H1 (cell line): ENCODE results near the gene FOSL1. TPM values are rescaled to one million over a fixed set of nuclear protein-coding genes. Genes with fewer than 3 reads are reported as not detected.

Experiments
- CTCF ChIA-PET: fragments of 300-600 bp; sonication (Branson Sonifier 250); formaldehyde crosslinking; loops from one replicate; lab custom pipeline; 2021; ENCODE audit not compliant: partially characterized antibody; lab: Charles Lee
- POLR2A ChIA-PET: fragments of 300-600 bp; sonication (Branson Sonifier 250); formaldehyde crosslinking; loops from one replicate; lab custom pipeline; 2021; ENCODE audit warnings: inconsistent platforms; ENCODE audit not compliant: partially characterized antibody; lab: Charles Lee
- DNase-seq, 2 experiments: peaks; one replicate each; pipeline versions ENCODE4 v3.0.0 to v3.0.0-alpha.2; 2010 to 2022; ENCODE audit warnings: low spot score in 2 of 2, low read depth in 1 of 2, mixed read lengths in 1 of 2
- FAIRE-seq: peaks from 2 replicates; lab custom pipeline; 2011; peaks lifted over from hg19 to GRCh38; lab: Jason Lieb, UNC
- H2AFZ ChIP-seq: 2 replicates; pipeline ENCODE4 v1.8.1; 2012; ENCODE audit warnings: low read length, inconsistent platforms
- H2AK5ac ChIP-seq: 2 replicates; pipeline ENCODE4 v1.6.1; 2013; ENCODE audit warnings: low read depth, low read length
- H2BK120ac ChIP-seq: replicated peaks from 2 replicates; pipeline ENCODE3; 2013; ENCODE audit warnings: low read depth, low read length, inconsistent platforms
- H2BK12ac ChIP-seq: 2 replicates; pipeline ENCODE4 v1.6.1; 2013; ENCODE audit warnings: low read depth, low read length
- H2BK15ac ChIP-seq: 2 replicates; pipeline ENCODE4 v1.6.1; 2013; ENCODE audit warnings: low read length
- H2BK20ac ChIP-seq: 2 replicates; pipeline ENCODE4 v1.6.1; 2013; ENCODE audit warnings: low read length
- H2BK5ac ChIP-seq: 2 replicates; pipeline ENCODE4 v1.6.1; 2013; ENCODE audit warnings: low read depth, low read length
- H3K14ac ChIP-seq: 2 replicates; pipeline ENCODE4 v1.6.1; 2013; ENCODE audit warnings: inconsistent platforms; ENCODE audit not compliant: insufficient read length
- H3K18ac ChIP-seq: 2 replicates; pipeline ENCODE4 v1.6.1; 2013; ENCODE audit warnings: low read length; ENCODE audit errors: extremely low read depth
- H3K23ac ChIP-seq: 2 replicates; pipeline ENCODE4 v1.6.1; 2013; ENCODE audit warnings: inconsistent platforms; ENCODE audit not compliant: insufficient read length
- H3K23me2 ChIP-seq: 2 replicates; pipeline ENCODE4 v1.6.1; 2013; ENCODE audit warnings: low read depth, low read length
- H3K27ac ChIP-seq: 2 replicates; pipeline ENCODE4 v1.6.1; 2011; ENCODE audit warnings: low read depth, low read length, inconsistent platforms
- H3K27me3 ChIP-seq, 4 experiments: replicated peaks in 1 of 4; 1 replicate in 1 of 4; 2 replicates in 3 of 4; pipeline versions ENCODE4 v1.6.1 to v1.8.1; 2011 to 2013; ENCODE audit warnings: low read length in 3 of 4, mild to moderate bottlenecking in 3 of 4, inconsistent platforms in 2 of 4, mixed read lengths in 2 of 4, moderate library complexity in 1 of 4; ENCODE audit not compliant: control insufficient read depth in 3 of 4, insufficient read depth in 3 of 4; ENCODE audit errors: extremely low read depth in 1 of 4
- H3K36me3 ChIP-seq, 4 experiments: 2 replicates each; pipeline versions ENCODE4 v1.6.1 to v1.8.1; 2011 to 2013; ENCODE audit warnings: mild to moderate bottlenecking in 4 of 4, low read length in 3 of 4, moderate library complexity in 2 of 4, control low read depth in 1 of 4, inconsistent platforms in 1 of 4; ENCODE audit not compliant: insufficient read depth in 4 of 4, control insufficient read depth in 2 of 4
- H3K4ac ChIP-seq: replicated peaks from 2 replicates; pipeline ENCODE3; 2013; ENCODE audit warnings: low read length, low read depth, mixed read lengths, inconsistent platforms; ENCODE audit not compliant: insufficient read length
- H3K4me1 ChIP-seq, 4 experiments: replicated peaks in 1 of 4; 1 replicate in 1 of 4; 2 replicates in 3 of 4; pipeline versions ENCODE4 v1.6.1 to v1.8.1; 2011 to 2013; ENCODE audit warnings: low read length in 3 of 4, inconsistent platforms in 2 of 4, mixed read lengths in 1 of 4; ENCODE audit not compliant: insufficient read depth in 4 of 4, control insufficient read depth in 3 of 4
- H3K4me2 ChIP-seq, 2 experiments: 2 replicates each; pipeline versions ENCODE4 v1.6.1 to v1.8.1; 2011 to 2013; ENCODE audit warnings: low read depth in 2 of 2, low read length in 2 of 2, control low read depth in 1 of 2, inconsistent platforms in 1 of 2, mild to moderate bottlenecking in 1 of 2; ENCODE audit not compliant: insufficient read depth in 1 of 2
- H3K4me3 ChIP-seq, 4 experiments: fragments of 200-600, 300-600 bp in 1 of 4; sonication (generic), shearing (Covaris generic), sonication (Bioruptor Twin) in 1 of 4; 2 replicates each; pipeline versions ENCODE4 v1.5.1 to v1.8.1; 2011 to 2016; ENCODE audit warnings: low read length in 4 of 4, low read depth in 3 of 4, control low read depth in 2 of 4, inconsistent platforms in 2 of 4, mild to moderate bottlenecking in 2 of 4, mixed read lengths in 1 of 4, moderate library complexity in 1 of 4; ENCODE audit not compliant: insufficient read depth in 2 of 4; ENCODE audit errors: extremely low read depth in 1 of 4
- H3K56ac ChIP-seq: replicated peaks from 2 replicates; pipeline ENCODE3; 2013; ENCODE audit warnings: low read depth, mild to moderate bottlenecking, mixed read lengths, low read length, inconsistent platforms; ENCODE audit not compliant: insufficient read length
- H3K79me1 ChIP-seq: 2 replicates; pipeline ENCODE4 v1.6.1; 2013; ENCODE audit warnings: low read depth, low read length, control low read depth
- H3K79me2 ChIP-seq, 2 experiments: 2 replicates each; pipeline versions ENCODE4 v1.6.1 to v1.8.1; 2012 to 2013; ENCODE audit warnings: low read length in 2 of 2, mild to moderate bottlenecking in 2 of 2, inconsistent platforms in 1 of 2; ENCODE audit not compliant: insufficient read depth in 2 of 2, control insufficient read depth in 1 of 2
- H3K9ac ChIP-seq, 4 experiments: replicated peaks in 1 of 4; 1 replicate in 1 of 4; 2 replicates in 3 of 4; pipeline versions ENCODE4 v1.6.1 to v1.8.1; 2011 to 2013; ENCODE audit warnings: low read depth in 3 of 4, low read length in 3 of 4, control low read depth in 2 of 4, mild to moderate bottlenecking in 2 of 4, moderate library complexity in 2 of 4, inconsistent platforms in 1 of 4; ENCODE audit errors: extremely low read depth in 1 of 4
- H3K9me3 ChIP-seq, 2 experiments: 2 replicates each; pipeline versions ENCODE4 v1.6.1 to v1.8.1; 2012 to 2013; ENCODE audit warnings: mild to moderate bottlenecking in 2 of 2, moderate library complexity in 2 of 2, control low read depth in 1 of 2, inconsistent platforms in 1 of 2, low read depth in 1 of 2, low read length in 1 of 2, mixed read lengths in 1 of 2; ENCODE audit not compliant: insufficient read depth in 2 of 2
- H4K20me1 ChIP-seq, 2 experiments: replicated peaks in 1 of 2; 2 replicates each; pipeline versions ENCODE3 to v1.8.1; 2011 to 2013; ENCODE audit warnings: inconsistent platforms in 2 of 2, low read length in 2 of 2, mild to moderate bottlenecking in 1 of 2; ENCODE audit not compliant: insufficient read depth in 2 of 2, control insufficient read depth in 1 of 2
- H4K5ac ChIP-seq: 2 replicates; pipeline ENCODE4 v1.6.1; 2013; ENCODE audit warnings: low read length, low read depth, mixed read lengths, inconsistent platforms; ENCODE audit not compliant: insufficient read length
- H4K8ac ChIP-seq: 2 replicates; pipeline ENCODE4 v1.8.0; 2013; ENCODE audit warnings: mild to moderate bottlenecking, moderate library complexity, low read length, inconsistent platforms; ENCODE audit not compliant: insufficient read depth; ENCODE audit errors: extremely low read depth
- H4K91ac ChIP-seq: replicated peaks from 2 replicates; pipeline ENCODE3; 2013; ENCODE audit warnings: low read length, mixed read lengths, inconsistent platforms; ENCODE audit not compliant: insufficient read length
- CBX8 ChIP-seq: fragments of 300-800, 300-1000 bp; sonication (generic); IDR thresholded peaks from 2 replicates; pipeline ENCODE4 v1.7.1; 2016; ENCODE audit warnings: low read depth, low read length, borderline replicate concordance
- POLR2AphosphoS5 ChIP-seq: IDR thresholded peaks from 2 replicates; pipeline ENCODE4 v1.6.1; 2011; ENCODE audit warnings: low read depth, low read length
- WGBS, 2 experiments: shearing (Covaris generic) in 1 of 2; methylation state at CpG; one replicate each; pipeline versions ENCODE4 v1.1.6 to v1.1.7; 2013 to 2015; ENCODE audit warnings: low lambda C conversion rate in 2 of 2, mixed read lengths in 2 of 2, inconsistent platforms in 1 of 2, low coverage in 1 of 2, missing lambda C conversion rate in 1 of 2; ENCODE audit not compliant: insufficient replicate concordance in 2 of 2, insufficient coverage in 1 of 2, insufficient read length in 1 of 2; ENCODE audit errors: extremely low coverage in 1 of 2, missing lambda C conversion rate in 1 of 2; 5-methylcytosine and 5-hydroxymethylcytosine counted together
- polyA plus RNA-seq, 7 experiments: library from polyadenylated mRNA; depleted of rRNA in 3 of 7; stranded (reverse) in 5 of 7; unstranded in 2 of 7; fragments of >200 nt in 5 of 7; fragments of 200-250 nt in 2 of 7; gene quantifications; 1 replicate in 5 of 7; 2 replicates in 1 of 7; 4 replicates in 1 of 7; pipeline versions ENCODE4 v1.2.1 to v1.2.3, GENCODE V29; 2011 to 2013; ENCODE audit warnings: missing spikeins in 2 of 7, mixed read lengths in 2 of 7
- total RNA-seq: library from RNA; stranded (reverse); fragmentation: NEBNext Ultra II Directional; extraction: Animal tissue kit (Norgen Biotek cat#: 25700); gene quantifications from 2 replicates; pipeline ENCODE4 v1.2.1, GENCODE V29; 2021

FOSL1 gene
- total and polyA plus RNA-seq, 2 of the 8 experiments (the other 6 are each of a cell fraction or from before 2014, with no cell fraction given) = 6.3 to 7.2 TPM

GRCh38 chr11:65883058-65883761, 17.0 kb downstream of the FOSL1 start:
- no peak overlapping the region for H3K4me2 ChIP-seq
- H3K36me3 ChIP-seq = peaks cover 8 to 22% (median 18%) of the 10 kb centered on the region in 4 experiments; a peak in 7 of 8 replicates
- FAIRE-seq (no peak), DNase-seq (no peak)
- H3K18ac ChIP-seq = no peak overlapping the region
- no peak overlapping the region for H3K56ac ChIP-seq
- no peak overlapping the region for H3K4me3 ChIP-seq
- no peaks in the 10 kb centered on the region for H3K27me3 ChIP-seq
- TF ChIP-seq POLR2AphosphoS5 (peak; percentile 5; the same call in 1 of the 2 replicates), CBX8 (no peak)
- H3K4me1 ChIP-seq = peaks cover 0 to 6% (median 3%) of the 10 kb centered on the region in 4 experiments; a peak in 4 of 7 replicates
- peaks cover 0 to 4% of the 10 kb centered on the region in 2 experiments; a peak in 1 of 4 replicates for H3K79me2 ChIP-seq
- no peak overlapping the region for H2BK20ac ChIP-seq
- no peak overlapping the region for H3K4ac ChIP-seq
- H2AFZ ChIP-seq = no peak overlapping the region
- no peak overlapping the region for H4K5ac ChIP-seq
- no peak overlapping the region for H2BK5ac ChIP-seq
- H2BK12ac ChIP-seq = no peak overlapping the region
- H3K9me3 ChIP-seq = no peaks in the 10 kb centered on the region
- H4K91ac ChIP-seq = no peak overlapping the region
- H3K23me2 ChIP-seq = peaks cover 5% of the 10 kb centered on the region
- no peak overlapping the region for H3K27ac ChIP-seq
- ChIA-PET CTCF (interaction anchor here (1.1 to 19.6 kb wide), 17 partner anchors 9 to 172 kb away, joined by 3 to 283 read pairs (median 16); partner anchors contain the start of genes CCDC85B, CFL1, EFEMP2 and FOSL1), POLR2A (interaction anchor here (1.3 to 39.7 kb wide), 5 partner anchors 27 to 166 kb away, joined by 3 to 1071 read pairs (median 4); partner anchors contain the start of genes BANF1, CFL1, EFEMP2 and MUS81)
- 90% methylated on average over 13 of the region's 13 CpGs; no CpG with 5 or more reads in 1 of the 2 experiments for WGBS, 2 experiments
- H4K20me1 ChIP-seq = peaks cover 6 to 7% of the 10 kb centered on the region in 2 experiments
- H3K14ac ChIP-seq = no peak overlapping the region
- H2BK120ac ChIP-seq = no peak overlapping the region
- H3K9ac ChIP-seq = no peak overlapping the region
- H2AK5ac ChIP-seq = no peak overlapping the region
- H4K8ac ChIP-seq = no peak overlapping the region
- no peaks in the 10 kb centered on the region for H3K79me1 ChIP-seq
- no peak overlapping the region for H2BK15ac ChIP-seq
- no peak overlapping the region for H3K23ac ChIP-seq
